Measurements from ENCODE around the gene HEPN1.

HEPN1 gene

GRCh38 chr11:124886476-124886875 is 32.6 kb upstream of the HEPN1 start:
- DNase-seq = no peak

GRCh38 chr11:124886978-124887666 is 31.9 kb upstream of the HEPN1 start:
- no peak for DNase-seq

DNA sequence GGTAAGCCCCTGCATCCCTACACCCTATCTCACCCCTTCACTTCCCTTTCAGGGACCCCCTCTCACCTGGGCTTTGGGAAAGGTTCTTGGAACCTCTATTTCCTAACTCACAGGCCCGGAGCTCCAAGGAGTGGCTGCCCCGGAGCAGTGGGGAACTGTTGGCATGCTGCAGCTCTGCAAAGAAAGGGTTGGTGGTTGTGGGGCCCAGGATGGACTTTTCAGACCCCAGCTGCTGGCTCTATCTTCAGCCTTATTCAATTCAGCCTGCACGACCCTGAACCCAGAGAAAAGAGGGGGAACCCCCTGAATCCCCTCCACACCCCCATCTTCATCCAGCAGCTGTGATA is 31.4 kb upstream of the HEPN1 start:
- DNase-seq = no peak

DNA sequence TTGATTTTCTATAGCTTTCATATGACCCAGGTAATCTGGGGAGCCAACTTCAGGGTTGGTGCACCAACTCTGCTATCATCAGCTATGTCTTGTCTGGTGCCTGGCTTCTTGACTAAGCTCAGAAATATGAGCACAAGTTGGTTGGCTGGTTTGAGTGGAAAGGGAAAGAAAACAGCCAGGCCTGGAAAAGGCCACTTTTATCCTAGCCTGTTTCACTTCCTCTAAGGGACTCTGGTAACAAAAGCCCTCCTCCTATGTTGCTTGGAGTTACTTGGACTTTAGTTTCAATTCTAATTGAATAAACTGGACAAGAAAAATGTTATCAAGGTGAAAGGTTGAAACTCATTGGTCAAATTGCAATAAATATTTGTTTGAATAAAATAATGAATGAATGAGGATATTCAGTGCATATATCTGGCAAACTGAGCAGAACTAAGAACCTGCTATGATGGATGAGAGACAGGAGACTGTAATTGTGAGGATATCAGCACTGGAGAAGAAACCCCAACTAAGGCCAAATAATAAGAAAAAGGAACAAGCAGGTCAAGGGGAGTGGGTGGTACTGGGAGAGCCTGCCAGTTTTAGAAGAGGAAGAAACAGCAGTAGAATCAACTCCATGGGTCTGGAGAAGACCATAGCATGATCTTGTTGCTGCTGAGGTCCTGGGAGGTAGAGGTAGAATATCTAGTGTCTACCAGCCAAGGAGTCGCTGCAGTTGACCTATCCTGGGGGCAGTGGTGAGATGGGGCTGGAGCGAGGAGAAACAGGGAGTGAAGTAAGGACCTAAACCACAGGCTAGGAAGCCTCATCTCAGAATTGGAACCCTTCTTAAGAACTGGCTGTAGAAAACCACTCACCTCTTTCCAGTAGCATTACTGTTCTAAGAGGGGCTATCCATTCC is 29.6 kb upstream of the HEPN1 start:
- no peak for DNase-seq

DNA sequence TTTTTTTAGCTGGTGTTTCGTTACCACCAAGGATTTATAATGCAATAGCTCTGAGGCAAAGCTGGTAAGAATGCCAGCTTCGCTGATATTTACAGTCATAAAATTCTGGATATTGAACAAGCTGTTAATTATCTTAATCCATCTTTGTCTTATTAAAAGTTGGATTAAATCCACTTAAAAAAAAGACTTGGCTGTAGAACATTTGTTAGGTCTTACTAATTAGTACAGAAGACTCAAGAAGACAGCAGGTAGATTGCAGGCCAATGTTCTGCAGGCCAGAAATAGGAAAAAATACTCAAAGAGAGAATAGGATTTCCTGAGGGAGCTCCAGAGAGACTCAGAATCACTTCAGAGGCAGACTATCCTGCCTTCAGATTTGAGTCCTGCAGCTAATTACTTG is 28.9 kb upstream of the HEPN1 start:
- no peak for DNase-seq

- no peak for DNase-seq
Observed at GRCh38 chr11:124890683-124891372, 28.2 kb upstream of the HEPN1 start.

GRCh38 chr11:124891373-124891861 is 27.6 kb upstream of the HEPN1 start:
- no peak for DNase-seq

DNA sequence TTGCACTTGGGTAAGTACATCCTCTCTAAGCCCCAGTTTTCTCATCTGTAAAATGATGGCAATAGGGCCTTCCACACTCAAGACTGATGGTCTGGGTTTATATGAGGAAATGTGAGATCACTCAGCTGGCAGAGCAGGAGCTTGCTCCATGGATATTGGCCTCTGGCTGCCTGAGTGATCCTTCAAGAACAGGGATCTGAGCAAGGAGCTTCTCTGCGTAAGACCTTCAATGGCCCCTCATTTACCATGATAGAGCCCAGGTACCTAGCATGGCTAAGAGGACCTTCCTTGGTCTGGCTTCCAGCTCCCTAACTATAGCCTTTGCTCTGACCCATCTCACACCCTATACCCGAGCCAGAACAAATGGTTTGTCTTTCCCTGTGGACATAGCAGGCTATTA is 26.9 kb upstream of the HEPN1 start:
- DNase-seq = no peak

DNA sequence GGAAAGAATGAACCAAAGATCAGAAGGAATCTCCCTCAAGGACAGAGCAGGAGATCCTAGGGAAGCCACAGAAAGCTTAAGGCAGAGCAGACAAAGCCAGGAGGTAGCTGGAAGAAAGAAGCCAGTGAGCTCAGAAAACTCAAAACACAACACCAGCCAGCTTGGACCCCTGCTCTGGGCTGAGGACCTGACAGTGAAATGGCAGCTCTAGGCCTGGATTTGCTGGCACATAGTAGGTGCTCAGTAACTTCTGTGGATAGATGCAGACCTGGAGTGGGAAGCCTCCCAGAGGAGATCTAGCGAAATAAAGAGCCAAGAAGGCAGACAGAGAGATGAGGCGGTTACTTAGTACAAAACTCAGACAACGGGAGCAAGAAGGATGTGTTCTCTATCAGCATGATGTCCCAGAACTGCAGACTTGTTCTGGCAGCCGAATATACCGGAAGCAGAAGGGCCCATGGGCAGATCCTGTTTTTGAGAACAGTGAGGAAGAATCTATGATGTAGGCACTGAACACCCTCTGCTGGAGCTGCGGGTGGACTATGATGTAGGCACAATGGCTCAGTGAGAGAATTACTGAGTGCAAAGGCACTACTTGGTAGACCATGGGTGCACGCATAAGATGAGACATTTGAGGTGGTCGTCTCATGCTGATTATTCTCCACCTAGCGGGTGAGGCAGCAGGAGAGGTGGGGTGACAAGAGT is 26.1 kb upstream of the HEPN1 start:
- no peak for DNase-seq

- DNase-seq = no peak
Observed at GRCh38 chr11:124893781-124894401, 25.2 kb upstream of the HEPN1 start.

DNA sequence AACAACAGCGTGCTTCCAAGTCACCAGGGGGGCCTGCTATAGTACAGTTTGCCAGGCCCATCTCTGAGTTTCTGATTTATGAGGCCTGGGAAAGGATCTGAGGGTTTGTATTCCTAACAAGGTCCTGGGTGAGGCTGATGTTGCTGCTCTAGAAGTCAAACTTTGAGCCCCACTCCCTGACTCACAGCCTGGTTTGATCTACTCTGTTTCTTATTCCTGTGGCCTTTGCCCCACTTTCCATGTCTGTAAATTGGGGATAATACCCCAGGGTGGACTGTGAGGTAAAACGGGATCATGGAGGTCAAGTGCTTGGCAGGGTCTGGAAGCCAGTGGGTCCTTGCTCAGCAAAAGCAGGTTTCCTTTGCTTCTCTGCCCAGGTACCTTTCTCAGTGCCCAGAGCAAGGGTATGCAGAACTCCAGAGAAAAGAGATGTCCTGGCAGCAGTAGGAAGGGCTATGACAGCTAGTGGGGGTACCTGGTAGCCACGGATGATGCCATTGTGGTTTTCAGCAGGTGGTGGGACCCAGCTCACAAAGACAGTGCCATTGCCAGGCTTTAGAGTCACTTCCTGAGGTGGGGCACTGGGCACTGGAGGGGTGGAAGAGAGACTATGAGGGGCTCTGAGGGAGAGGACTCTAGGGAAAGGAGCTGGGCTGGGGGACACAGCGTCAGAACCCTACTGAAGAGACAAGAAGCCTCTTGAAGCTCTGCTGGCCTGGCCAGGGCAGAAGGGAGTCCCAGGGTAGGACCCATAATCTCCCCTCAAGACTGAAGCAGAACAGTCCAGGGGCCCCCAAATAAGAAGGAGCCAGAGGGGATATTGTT is 24.2 kb upstream of the HEPN1 start:
- no peak for DNase-seq

GRCh38 chr11:124895471-124895971 is 23.5 kb upstream of the HEPN1 start:
- DNase-seq = no peak

- DNase-seq = no peak
Observed at GRCh38 chr11:124896071-124896750, 22.8 kb upstream of the HEPN1 start.

GRCh38 chr11:124896821-124897391 is 22.1 kb upstream of the HEPN1 start:
- DNase-seq = no peak

- no peak for DNase-seq
Observed at GRCh38 chr11:124897674-124898262, 21.3 kb upstream of the HEPN1 start, which contains the start of gene ROBO4. ROBO4 (minus strand) TSS chr11:124897865; CDS start chr11:124897795, 70 bp downstream.

DNA sequence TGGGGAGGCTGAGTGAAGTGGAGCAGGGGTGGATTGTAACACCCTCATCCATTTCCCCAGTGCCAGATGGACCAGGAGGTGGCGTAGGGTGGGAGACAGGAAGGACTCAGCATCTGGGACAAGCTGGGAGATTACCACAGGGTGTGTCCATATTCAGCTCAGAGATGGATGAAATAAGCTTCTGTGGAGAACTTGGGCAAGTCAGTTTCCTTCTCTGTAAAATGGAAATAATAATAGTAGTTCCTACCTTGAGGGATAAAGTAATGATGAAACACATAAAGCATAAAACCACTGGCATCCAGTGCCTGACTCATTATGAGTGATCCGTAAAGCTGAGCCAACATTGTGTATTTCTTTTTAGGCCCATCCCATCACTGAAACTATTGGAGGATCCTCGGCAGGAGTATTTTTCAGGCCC is 20.8 kb upstream of the HEPN1 start:
- no peak for DNase-seq

DNA sequence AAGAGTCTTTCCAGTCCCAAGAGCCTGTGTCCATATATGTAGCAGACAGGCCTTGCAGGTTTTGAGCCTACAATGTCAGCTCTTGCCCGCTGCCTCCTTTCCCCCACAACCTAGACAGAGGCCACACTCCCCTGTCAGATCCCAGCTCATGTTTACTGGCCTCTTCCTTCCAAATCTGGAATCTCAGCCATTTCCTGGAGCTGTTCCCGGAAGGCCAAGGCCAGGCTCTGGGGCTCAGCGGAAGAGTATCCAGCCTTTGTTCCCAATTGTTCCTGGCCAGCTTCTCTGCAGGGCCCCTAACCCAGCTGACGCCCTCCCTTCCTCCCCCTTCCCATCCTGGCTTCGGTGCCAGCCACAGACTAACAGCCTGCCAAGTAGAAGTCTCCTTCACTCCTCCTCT is 20.3 kb upstream of the HEPN1 start:
- no peak for DNase-seq

DNA sequence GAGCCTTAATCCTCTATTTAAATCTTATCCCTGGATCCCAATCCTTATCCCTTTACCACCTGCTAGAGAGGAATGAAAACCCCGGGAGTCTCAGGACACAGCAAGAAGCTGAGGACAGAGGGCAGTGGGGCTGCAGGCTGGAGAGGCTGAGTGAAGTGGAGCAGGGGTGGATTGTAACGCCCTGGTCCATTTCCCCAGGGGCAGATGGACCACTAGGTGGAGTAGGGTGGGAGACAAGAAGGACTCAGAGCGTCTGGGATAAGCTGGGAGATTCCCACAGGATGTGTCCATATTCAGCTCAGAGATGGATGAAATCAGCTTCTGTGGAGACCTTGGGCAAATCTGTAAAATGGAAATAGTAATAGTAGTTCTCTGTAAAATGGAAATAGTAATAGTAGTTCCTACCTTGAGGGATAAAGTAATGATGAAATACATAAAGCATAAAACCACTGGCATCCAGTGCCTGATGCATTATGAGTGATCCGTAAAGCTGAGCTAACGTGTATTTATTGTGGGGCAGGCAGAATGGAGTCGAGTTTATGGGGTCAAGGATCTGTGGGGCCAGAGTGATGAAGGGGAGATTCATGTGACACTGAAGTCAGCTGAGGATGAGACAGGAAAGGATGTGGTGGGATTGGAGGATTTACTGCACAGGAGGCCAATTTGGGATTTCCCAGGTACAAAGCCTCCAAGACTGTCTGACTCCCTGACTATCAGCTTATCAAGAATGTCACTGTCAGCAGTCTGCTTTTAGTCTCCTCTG is 19.5 kb upstream of the HEPN1 start:
- no peak for DNase-seq

- no peak for DNase-seq
Observed at GRCh38 chr11:124900464-124900863, 18.6 kb upstream of the HEPN1 start.

Measured in stimulated activated naive CD4-positive, alpha-beta T cell (primary cell).